Thyroid gland (tissue), 4 donors: Measurements from ENCODE around the gene PDE6A. TPM values are rescaled to one million over a fixed set of nuclear protein-coding genes. Genes with fewer than 3 reads are reported as not detected.

Source experiments
- DNase-seq, 2 donors: peaks; one replicate each; pipeline ENCODE4 v3.0.0-alpha.2; 2019
- H3K27ac ChIP-seq, 3 donors: fragments of 200-600 bp; sonication (generic); 1 replicate in 2 of 3; 2 replicates in 1 of 3; pipeline ENCODE4 v1.5.1; 2016 to 2019; ENCODE audit warnings: mild to moderate bottlenecking in 1 of 3, moderate library complexity in 1 of 3
- H3K27me3 ChIP-seq: fragments of 200-600 bp; sonication (generic); one replicate; pipeline ENCODE4 v1.5.1; 2019
- H3K36me3 ChIP-seq, 2 donors: fragments of 200-600 bp; sonication (generic); one replicate each; pipeline ENCODE4 v1.5.1; 2016 to 2019
- H3K4me1 ChIP-seq, 2 donors: fragments of 200-600 bp; sonication (generic); one replicate each; pipeline ENCODE4 v1.5.1; 2017 to 2019
- H3K4me3 ChIP-seq, 3 donors: fragments of 200-600 bp; sonication (generic); replicated peaks in 1 of 3; 1 replicate in 2 of 3; 2 replicates in 1 of 3; pipeline ENCODE4 v1.5.1; 2016; ENCODE audit warnings: mild to moderate bottlenecking in 1 of 3
- H3K9me3 ChIP-seq: fragments of 200-600 bp; sonication (generic); one replicate; pipeline ENCODE4 v1.5.1; 2017
- POLR2A ChIP-seq, 2 donors: fragments of 450-650 bp; IDR thresholded peaks; one replicate each; pipeline ENCODE4 v1.6.1; 2017; ENCODE audit warnings: antibody characterized with exemption in 2 of 2, mild to moderate bottlenecking in 2 of 2, moderate library complexity in 1 of 2
- WGBS, 2 donors: methylation state at CpG; one replicate each; pipeline ENCODE4 v1.1.5; 2017; 5-methylcytosine and 5-hydroxymethylcytosine counted together
- intact Hi-C: fragments of 100-400 bp; cut with DNase I; formaldehyde crosslinking; loops from one replicate; pipeline ENCODE4 v1.15.1; 2023
- total RNA-seq, 4 donors: library from RNA; depleted of rRNA; stranded (reverse); fragments of >200 nt; gene quantifications; one replicate each; pipeline ENCODE4 v1.2.3, GENCODE V29; 2016
- TF ChIP-seq, protein P1 (sequence below), 6 experiments: fragments of 200-600 bp in 3 of 6; fragments of 450-650 bp in 3 of 6; sonication (generic) in 3 of 6; IDR thresholded peaks; one replicate each; pipeline ENCODE4 v1.5.1; 2016 to 2019; ENCODE audit warnings: antibody characterized with exemption in 6 of 6, mild to moderate bottlenecking in 2 of 6, inconsistent platforms in 1 of 6, moderate library complexity in 1 of 6

PDE6A gene
- total RNA-seq, 4 donors from 2014 or later, result not detected

- WGBS, 2 donors, result 82 to 90% methylated on average over 8 of the region's 8 CpGs
- TF ChIP-seq, protein P1, sequence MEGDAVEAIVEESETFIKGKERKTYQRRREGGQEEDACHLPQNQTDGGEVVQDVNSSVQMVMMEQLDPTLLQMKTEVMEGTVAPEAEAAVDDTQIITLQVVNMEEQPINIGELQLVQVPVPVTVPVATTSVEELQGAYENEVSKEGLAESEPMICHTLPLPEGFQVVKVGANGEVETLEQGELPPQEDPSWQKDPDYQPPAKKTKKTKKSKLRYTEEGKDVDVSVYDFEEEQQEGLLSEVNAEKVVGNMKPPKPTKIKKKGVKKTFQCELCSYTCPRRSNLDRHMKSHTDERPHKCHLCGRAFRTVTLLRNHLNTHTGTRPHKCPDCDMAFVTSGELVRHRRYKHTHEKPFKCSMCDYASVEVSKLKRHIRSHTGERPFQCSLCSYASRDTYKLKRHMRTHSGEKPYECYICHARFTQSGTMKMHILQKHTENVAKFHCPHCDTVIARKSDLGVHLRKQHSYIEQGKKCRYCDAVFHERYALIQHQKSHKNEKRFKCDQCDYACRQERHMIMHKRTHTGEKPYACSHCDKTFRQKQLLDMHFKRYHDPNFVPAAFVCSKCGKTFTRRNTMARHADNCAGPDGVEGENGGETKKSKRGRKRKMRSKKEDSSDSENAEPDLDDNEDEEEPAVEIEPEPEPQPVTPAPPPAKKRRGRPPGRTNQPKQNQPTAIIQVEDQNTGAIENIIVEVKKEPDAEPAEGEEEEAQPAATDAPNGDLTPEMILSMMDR (IDR thresholded peaks at IDR 0.05), result no peak
- no peak for TF ChIP-seq POLR2A (IDR thresholded peaks at IDR 0.05)
- DNase-seq, result no peak
- no peak overlapping the region for H3K4me3 ChIP-seq
- intact Hi-C loops, result no loop called here
- no peaks in the 10 kb centered on the region for H3K4me1 ChIP-seq
- H3K27me3 ChIP-seq, result no peaks in the 10 kb centered on the region
- H3K36me3 ChIP-seq, result no peaks in the 10 kb centered on the region
- peak overlapping the region in 1 of 3 donors; percentile 43 for H3K27ac ChIP-seq
- no peaks in the 10 kb centered on the region for H3K9me3 ChIP-seq
These were observed 104.3 kb downstream of the PDE6A start for GRCh38 chr5:149840226-149840825.

DNA sequence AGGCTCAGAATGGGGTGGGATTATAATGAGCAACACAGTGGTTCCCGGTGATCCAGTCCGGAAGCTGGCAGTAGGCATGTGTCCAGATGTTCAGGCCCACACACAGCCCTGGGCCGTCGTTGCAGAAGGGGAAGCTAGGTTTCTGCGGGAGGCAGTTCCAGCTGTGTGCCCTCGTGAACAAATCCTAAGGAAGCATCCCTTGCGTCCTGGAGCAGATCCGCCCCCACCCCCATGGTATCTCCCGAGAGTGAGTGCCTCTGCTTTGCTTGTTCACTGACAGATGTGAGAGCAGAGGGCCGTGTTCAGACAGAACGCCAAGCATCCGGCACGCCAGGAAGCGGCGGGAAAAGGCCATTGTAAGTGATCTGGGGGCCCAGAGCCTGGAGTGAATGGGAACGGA is 104.8 kb downstream of the PDE6A start:
- H3K4me1 ChIP-seq, result no peaks in the 10 kb centered on the region
- intact Hi-C loops, result loop anchor here (5.0 to 10.0 kb wide), 2 partner anchors 148 to 375 kb away; no protein-coding TSS in a partner anchor
- H3K36me3 ChIP-seq, result no peaks in the 10 kb centered on the region
- H3K27ac ChIP-seq, result peak overlapping the region in 1 of 3 donors; percentile 43
- TF ChIP-seq, protein P1 (IDR thresholded peaks at IDR 0.05), result no peak
- no peak for TF ChIP-seq POLR2A (IDR thresholded peaks at IDR 0.05)
- H3K27me3 ChIP-seq, result no peaks in the 10 kb centered on the region
- WGBS, 2 donors, result 66 to 69% methylated on average over 16 of the region's 16 CpGs
- no peaks in the 10 kb centered on the region for H3K9me3 ChIP-seq
- no peak overlapping the region for H3K4me3 ChIP-seq
- DNase-seq, result no peak

DNA sequence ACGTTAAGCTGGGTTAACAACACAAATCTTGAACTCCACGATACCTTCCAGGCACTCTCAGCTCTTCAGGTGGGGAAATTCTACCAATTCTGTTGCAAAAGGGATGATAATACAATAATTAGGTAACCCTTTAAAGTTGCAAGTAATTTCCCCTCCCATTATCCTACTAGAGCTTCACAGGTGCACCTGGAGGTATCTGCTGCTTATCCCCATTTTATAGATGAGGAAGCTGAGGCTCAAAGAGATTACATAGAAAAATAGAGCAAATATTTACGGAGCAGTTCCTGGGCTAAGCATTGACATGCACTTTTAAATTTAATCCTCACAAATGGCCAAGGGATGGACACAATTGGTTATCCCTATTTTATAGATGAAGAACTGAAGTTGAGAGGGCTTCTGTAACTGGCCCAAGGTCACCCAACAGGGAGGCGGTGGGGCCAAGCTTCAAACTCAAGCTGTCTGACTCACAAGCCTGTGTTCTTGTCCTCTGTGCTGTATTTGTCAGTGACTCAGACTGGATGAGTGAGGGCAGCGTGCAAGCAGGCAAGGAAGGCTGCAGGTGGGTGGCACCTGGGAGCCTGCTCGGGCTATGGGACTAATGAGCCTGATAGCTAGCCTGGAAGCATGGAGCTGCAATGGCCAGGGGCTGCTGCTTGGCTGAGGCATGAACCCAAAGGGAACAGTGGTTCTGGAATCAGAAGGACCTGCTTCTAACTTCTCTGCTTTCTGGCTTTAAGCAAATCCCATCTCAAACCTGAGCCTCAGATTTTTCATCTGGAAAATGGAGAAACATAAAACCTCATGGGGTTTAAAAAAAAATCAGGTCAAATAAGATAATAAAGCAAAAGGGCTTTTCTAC is 105.5 kb downstream of the PDE6A start:
- 90 to 91% methylated on average over 6 of the region's 6 CpGs for WGBS, 2 donors
- no peaks in the 10 kb centered on the region for H3K4me1 ChIP-seq
- intact Hi-C loops, result loop anchor here (5.0 to 10.0 kb wide), 2 partner anchors 148 to 376 kb away; no protein-coding TSS in a partner anchor
- TF ChIP-seq, protein P1 (IDR thresholded peaks at IDR 0.05), result no peak
- TF ChIP-seq POLR2A (IDR thresholded peaks at IDR 0.05), result no peak
- H3K27me3 ChIP-seq, result no peaks in the 10 kb centered on the region
- H3K27ac ChIP-seq, result no peak overlapping the region
- DNase-seq, result no peak
- no peak overlapping the region for H3K4me3 ChIP-seq
- H3K9me3 ChIP-seq, result no peaks in the 10 kb centered on the region
- H3K36me3 ChIP-seq, result no peaks in the 10 kb centered on the region

GRCh38 chr5:149837680-149838269 is 106.8 kb downstream of the PDE6A start:
- no peaks in the 10 kb centered on the region for H3K4me1 ChIP-seq
- no peak overlapping the region for H3K27ac ChIP-seq
- no peaks in the 10 kb centered on the region for H3K36me3 ChIP-seq
- H3K4me3 ChIP-seq, result no peak overlapping the region
- intact Hi-C loops, result loop anchor here (5.0 to 10.0 kb wide), 2 partner anchors 150 to 377 kb away; no protein-coding TSS in a partner anchor
- no peaks in the 10 kb centered on the region for H3K9me3 ChIP-seq
- peak; percentile 17 to 33 for DNase-seq
- H3K27me3 ChIP-seq, result no peaks in the 10 kb centered on the region
- WGBS, 2 donors, result 22 to 26% methylated on average over 6 to 7 of the region's 7 CpGs
- TF ChIP-seq POLR2A (IDR thresholded peaks at IDR 0.05), result no peak
- TF ChIP-seq, protein P1 (IDR thresholded peaks at IDR 0.05), result peak in 3 of 6 experiments; percentile 12 to 49 (median 25)
